ENCODE data around the gene PXMP4. TPM values are rescaled to one million over a fixed set of nuclear protein-coding genes. Genes with fewer than 3 reads are reported as not detected.
A peak's percentile ranks its signal among the peaks of the same experiment; 100 is the strongest.
"Not testable (repeated sequence)": the region's sequence is repeated elsewhere in the genome, so short reads cannot be mapped to it uniquely, and the experiment has no call there.

PXMP4 gene
- total RNA-seq, 1 donor from 2014 or later, result 2.1 TPM

DNA sequence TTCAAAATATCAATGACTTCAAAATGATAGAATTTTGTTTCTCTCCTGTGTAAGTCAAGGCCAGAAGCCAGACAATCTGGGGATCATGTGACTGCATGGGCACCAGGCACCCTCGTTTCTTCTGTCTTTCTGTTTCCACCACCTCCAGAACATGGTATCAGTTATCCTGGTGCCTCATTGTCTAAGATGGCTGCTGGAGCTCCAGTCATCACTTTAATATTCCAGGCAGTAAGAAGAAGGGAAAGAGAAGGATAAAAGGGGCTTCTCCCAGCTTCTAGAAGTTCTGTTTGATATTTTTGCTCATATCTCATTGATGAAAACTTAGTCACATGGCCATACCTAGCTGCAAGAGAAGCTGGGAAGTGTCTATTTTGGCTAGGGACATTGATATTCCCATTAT, 37.3 kb upstream of the PXMP4 start:
- TF ChIP-seq, protein P1, sequence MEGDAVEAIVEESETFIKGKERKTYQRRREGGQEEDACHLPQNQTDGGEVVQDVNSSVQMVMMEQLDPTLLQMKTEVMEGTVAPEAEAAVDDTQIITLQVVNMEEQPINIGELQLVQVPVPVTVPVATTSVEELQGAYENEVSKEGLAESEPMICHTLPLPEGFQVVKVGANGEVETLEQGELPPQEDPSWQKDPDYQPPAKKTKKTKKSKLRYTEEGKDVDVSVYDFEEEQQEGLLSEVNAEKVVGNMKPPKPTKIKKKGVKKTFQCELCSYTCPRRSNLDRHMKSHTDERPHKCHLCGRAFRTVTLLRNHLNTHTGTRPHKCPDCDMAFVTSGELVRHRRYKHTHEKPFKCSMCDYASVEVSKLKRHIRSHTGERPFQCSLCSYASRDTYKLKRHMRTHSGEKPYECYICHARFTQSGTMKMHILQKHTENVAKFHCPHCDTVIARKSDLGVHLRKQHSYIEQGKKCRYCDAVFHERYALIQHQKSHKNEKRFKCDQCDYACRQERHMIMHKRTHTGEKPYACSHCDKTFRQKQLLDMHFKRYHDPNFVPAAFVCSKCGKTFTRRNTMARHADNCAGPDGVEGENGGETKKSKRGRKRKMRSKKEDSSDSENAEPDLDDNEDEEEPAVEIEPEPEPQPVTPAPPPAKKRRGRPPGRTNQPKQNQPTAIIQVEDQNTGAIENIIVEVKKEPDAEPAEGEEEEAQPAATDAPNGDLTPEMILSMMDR (conservative IDR thresholded peaks at IDR 0.05; ENCODE audit: low read depth, low read length), result no peak
- no peak overlapping the region for H3K4me3 ChIP-seq (ENCODE audit: low read depth, low read length)

DNA sequence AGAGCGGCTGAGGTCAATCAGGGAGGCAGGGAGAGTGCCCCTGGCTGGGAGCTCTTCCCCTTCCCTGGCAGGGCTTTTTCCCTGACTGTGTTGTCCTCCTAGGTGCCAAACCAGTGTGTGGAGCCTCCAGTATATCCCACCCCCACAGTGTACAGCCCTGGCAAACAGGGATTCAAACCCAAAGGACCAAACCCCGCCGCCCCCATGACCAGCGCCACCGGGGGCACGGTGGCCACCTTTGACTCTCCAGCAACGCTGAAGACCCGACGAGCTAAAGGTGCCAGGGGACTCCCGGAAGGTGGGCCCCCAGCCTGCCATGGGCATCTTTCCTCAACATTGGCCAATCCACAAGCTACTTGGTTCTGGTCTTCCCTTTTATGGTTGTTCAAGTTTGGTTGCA, 36.9 kb upstream of the PXMP4 start:
- TF ChIP-seq, protein P1 (conservative IDR thresholded peaks at IDR 0.05; ENCODE audit: low read depth, low read length), result no peak
- DNase-seq (ENCODE audit: low read depth), result no peak
- H3K4me3 ChIP-seq (ENCODE audit: low read depth, low read length), result no peak overlapping the region

More for the DNA sequence above, 37.3 kb upstream of the PXMP4 start:
- DNase-seq (ENCODE audit: low read depth), result no peak

DNA sequence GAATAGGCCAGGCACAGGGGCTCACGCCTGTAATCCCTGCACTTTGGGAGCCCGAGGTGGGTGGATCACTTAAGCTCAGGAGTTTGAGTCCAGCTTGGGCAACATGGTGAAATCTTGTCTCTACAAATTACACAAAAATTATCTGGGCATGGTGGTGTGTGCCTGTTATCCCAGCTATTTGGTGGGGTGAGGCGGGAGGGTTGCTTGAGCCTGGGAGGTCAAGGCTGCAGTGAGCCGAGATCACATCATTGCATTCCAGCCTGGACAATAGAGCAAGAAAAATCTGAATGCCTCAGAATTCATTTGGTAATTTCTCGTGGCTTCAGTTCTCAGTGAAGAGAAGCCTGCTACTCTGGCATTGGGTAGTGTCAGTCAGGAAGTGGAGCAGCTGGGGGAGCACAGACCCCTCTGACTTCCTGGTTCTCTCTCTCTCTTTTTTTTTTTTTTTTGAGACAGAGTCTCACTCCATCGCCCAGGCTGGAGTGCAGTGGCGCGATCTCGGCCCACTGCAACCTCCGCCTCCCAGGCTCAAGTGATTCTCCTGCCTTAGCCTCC, 35.9 kb upstream of the PXMP4 start:
- not testable (repeated sequence) for H3K4me3 ChIP-seq (ENCODE audit: low read depth, low read length); DNase-seq (ENCODE audit: low read depth)

DNA sequence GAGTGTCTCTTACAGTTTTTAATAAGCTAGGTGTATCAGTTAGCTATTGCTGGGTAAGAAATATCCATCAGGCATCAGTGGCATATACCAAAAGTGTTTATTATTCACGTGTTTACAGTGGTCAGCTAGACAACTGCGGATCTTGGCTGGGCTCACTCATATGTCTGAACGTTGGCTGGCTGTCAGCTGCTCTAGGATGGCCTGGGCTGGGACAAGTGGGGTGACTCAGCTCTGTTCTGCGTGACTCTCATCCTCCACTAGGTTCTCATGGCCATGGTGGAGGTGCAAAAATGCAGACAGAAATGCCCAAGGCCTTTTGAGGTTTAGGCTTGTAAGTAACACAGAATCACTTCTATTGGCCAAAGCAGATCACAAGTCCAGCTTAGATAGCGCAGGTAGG, 33.7 kb upstream of the PXMP4 start:
- no peak overlapping the region for H3K4me3 ChIP-seq (ENCODE audit: low read depth, low read length)
- TF ChIP-seq, protein P1 (conservative IDR thresholded peaks at IDR 0.05; ENCODE audit: low read depth, low read length), result no peak
- no peak for DNase-seq (ENCODE audit: low read depth)

DNA sequence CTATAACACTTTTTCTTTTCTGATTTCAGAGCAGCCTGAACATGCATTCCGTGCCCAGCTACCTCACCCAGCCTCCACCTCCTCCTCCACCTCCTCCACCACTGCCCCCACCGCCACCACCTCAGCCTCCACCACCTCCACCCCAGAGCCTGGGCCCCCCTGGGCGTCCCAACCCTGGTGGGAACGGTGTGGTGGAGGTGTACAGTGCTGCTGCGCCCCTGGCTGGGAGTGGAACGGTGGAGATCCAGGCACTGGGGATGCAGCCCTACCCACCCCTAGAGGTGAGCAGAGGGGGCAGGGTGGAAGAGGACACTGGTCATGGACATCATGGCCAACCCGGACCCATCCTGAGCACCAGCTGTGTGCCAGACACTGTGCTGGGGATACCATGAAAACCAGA, 33.0 kb upstream of the PXMP4 start:
- TF ChIP-seq, protein P1 (conservative IDR thresholded peaks at IDR 0.05; ENCODE audit: low read depth, low read length), result no peak
- no peak overlapping the region for H3K4me3 ChIP-seq (ENCODE audit: low read depth, low read length)
- DNase-seq (ENCODE audit: low read depth), result no peak

DNA sequence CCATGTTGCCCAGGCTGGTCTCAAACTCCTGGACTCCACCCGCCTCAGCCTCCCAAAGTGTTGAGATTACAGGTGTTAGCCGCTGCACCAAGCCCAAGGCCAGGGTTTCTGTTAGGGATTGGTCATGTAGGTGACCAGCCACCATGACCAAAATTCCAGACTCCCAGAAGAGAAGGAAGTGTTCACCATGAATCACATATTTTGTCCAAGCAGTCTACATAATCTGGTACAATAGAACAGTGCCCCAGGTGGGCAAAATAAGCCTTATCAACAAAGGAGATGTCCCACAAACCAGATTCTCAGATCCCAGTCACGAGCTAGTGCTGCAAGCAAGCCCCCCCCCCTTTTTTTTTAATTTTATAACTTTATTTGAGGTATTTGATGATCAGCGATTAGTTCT, 31.7 kb upstream of the PXMP4 start:
- DNase-seq (ENCODE audit: low read depth), result no peak
- TF ChIP-seq, protein P1 (conservative IDR thresholded peaks at IDR 0.05; ENCODE audit: low read depth, low read length), result peak; percentile 9
- H3K4me3 ChIP-seq (ENCODE audit: low read depth, low read length), result no peak overlapping the region

DNA sequence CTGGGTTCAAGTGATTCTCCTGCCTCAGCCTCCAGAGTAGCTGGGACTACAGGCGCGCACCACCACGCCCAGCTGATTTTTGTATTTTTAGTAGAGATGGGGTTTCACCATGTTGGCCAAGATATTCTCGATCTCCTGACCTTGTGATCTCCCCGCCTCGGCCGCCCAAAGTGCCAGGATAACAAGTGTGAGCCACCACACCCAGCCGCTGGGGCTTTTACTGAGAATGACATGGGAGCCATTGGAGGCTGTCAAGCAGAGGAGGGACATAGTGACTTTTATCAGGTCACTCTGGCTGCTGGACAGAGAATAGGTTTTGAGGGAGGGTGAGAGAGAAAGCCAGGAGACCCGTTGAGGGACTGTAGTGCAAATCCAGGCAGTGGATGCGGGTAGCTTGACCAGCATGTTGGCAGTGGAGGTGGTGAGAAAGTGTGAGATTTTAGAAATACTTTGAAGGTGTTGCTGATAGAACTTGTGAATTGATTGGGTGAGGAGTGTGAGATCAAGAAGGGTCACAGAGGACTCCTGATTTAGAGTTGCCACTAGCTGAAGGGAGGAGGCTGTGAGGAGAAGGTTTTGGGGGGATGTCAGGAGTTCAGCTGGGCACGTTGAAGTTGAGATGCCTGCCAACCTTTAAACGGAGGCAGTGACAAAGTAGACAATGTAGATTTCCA, 26.4 kb upstream of the PXMP4 start:
- no peak for DNase-seq (ENCODE audit: low read depth)
- TF ChIP-seq, protein P1 (conservative IDR thresholded peaks at IDR 0.05; ENCODE audit: low read depth, low read length), result no peak
- H3K4me3 ChIP-seq (ENCODE audit: low read depth, low read length), result no peak overlapping the region
